Fibroblast of mammary gland (primary cell): Measurements from ENCODE around the gene PDLIM1.

Source experiments
- DNase-seq: peaks from one replicate; pipeline ENCODE4 v3.0.0-alpha.2; 2010; ENCODE audit warnings: low read depth
- H3K4me3 ChIP-seq: 2 replicates; pipeline ENCODE4 v1.5.1; 2011; ENCODE audit warnings: low read depth, mild to moderate bottlenecking, low read length, moderate library complexity; ENCODE audit not compliant: control insufficient read depth
- TF ChIP-seq, protein P1 (sequence below): conservative IDR thresholded peaks from 2 replicates; pipeline ENCODE4 v1.5.1; 2011; ENCODE audit warnings: low read depth, low read length, inconsistent platforms; ENCODE audit not compliant: control insufficient read depth, insufficient read depth

The PDLIM1 gene

DNA sequence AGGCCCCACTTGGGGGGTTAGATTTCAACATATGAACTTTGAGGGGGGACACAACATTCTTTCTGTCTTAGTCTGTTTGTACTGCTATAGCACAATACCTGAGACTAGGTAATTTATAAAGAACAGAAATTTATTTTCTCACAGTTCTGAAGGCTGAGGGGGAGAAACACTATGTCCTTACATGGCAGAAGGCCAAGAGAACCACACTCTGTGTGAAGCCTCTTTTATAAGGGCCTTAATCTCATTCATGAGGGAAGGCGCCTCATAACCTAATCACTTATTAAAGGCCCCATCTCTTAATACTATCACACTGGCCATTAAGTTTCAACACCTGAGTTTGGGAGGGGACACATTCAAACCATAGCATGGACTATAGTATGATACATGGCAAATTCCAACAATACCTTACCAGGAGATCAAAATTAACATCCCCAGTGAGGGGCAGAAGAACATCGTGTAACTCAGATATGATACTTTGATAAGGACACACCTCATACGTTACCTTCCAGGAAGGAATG lies 9.3 kb upstream of the PDLIM1 start:
- TF ChIP-seq, protein P1, sequence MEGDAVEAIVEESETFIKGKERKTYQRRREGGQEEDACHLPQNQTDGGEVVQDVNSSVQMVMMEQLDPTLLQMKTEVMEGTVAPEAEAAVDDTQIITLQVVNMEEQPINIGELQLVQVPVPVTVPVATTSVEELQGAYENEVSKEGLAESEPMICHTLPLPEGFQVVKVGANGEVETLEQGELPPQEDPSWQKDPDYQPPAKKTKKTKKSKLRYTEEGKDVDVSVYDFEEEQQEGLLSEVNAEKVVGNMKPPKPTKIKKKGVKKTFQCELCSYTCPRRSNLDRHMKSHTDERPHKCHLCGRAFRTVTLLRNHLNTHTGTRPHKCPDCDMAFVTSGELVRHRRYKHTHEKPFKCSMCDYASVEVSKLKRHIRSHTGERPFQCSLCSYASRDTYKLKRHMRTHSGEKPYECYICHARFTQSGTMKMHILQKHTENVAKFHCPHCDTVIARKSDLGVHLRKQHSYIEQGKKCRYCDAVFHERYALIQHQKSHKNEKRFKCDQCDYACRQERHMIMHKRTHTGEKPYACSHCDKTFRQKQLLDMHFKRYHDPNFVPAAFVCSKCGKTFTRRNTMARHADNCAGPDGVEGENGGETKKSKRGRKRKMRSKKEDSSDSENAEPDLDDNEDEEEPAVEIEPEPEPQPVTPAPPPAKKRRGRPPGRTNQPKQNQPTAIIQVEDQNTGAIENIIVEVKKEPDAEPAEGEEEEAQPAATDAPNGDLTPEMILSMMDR, result no peak
- DNase-seq, result no peak
- H3K4me3 ChIP-seq, result no peak overlapping the region

DNA sequence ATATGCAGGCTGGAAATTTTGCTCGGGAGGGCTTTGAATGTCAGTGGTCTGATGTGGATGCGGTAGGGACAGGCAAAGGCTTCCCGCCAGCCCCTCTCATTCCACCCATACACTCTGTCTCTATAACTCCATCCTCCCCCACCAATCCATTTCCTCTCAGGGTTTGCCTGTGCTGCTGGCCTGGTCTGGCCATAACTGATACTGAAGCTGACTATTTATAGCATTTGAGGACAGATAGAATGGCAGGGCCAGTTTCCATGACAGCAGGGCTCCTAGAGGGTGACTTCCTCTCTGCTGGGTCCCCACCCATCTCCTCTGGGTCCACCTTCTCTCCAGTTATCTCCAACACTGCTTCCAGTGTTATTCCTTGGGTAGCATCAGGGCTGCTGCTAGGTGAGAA lies 6.6 kb upstream of the PDLIM1 start:
- TF ChIP-seq, protein P1, result no peak
- no peak overlapping the region for H3K4me3 ChIP-seq
- no peak for DNase-seq

DNA sequence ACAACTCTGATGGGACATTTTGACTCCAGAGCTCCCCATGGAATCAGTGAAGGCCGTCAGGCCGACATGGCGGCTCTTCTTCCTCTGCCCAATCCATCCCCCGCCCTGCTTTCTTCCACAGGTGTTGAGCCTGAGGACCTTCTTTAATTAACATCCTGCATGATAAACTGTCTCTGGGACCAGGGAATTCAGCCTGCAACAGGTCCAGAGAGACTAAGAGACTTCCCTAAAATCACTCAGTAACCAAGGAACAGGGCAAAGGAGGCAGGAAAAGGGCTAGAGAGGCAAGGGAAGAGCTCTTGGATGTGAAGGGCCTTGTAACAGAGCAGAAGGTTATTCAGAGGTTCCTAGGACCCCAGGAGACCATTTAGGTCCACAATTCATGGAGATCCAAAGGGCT lies 6.0 kb upstream of the PDLIM1 start:
- no peak overlapping the region for H3K4me3 ChIP-seq

DNA sequence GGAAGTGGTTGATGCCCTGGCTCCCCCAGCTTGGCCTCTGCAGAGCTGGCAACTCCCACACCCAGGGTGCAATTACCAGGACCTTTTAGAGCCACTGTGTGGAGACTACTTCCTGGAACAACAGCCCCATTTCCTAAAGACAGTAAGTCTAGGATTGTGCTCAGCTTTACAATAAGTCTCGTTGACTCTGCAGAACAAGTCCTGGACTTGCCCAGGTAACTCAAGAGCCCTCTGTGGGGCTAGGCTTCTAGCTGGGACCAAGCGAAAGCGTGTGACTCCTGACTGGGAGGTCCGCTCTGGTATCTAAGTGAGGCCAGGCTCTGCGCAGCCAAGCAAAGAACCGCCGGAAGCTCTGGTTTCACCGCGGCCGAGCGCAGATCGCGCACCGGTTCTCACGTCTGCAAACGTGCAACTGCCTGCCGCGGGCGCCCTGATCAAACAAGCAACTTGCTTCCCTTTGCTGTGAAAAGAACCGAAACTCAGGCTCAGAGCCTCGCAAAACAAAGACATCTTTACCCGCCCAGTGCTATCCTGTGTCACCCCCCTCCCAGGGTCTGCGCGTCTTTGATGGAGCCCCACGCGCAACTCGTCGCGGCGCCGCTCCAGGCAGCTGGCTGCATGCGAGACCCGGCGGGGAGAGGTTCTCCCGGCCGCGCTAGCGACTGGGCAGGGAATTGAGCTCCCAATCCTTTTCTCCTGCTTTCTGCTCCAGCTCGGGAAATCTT lies 4.4 kb upstream of the PDLIM1 start:
- DNase-seq, result peak; percentile 38
- TF ChIP-seq, protein P1, result no peak

More for the DNA sequence above, 6.0 kb upstream of the PDLIM1 start:
- no peak for DNase-seq
- TF ChIP-seq, protein P1, result no peak

DNA sequence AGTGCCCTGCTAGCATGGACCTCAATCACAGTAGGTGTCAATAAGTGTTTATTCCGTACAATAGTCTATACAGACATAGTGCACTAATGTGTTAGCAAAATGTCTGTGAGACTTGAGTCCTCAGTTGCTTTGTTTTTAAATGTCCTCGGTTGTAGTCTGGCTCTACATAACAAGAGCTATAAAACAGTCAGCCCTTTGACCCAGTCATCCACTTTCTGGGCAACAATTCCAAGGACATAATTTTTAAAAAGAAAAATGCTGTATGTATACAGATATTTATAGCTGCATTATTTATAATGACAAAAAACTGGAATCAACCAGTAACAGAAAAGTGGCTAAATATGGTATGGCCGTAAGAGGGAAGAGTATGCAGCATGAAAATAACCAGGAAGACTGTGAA lies 2.8 kb upstream of the PDLIM1 start:
- TF ChIP-seq, protein P1, result no peak
- DNase-seq, result no peak

More for the DNA sequence above, 4.4 kb upstream of the PDLIM1 start:
- peak overlapping the region; percentile 37 for H3K4me3 ChIP-seq

DNA sequence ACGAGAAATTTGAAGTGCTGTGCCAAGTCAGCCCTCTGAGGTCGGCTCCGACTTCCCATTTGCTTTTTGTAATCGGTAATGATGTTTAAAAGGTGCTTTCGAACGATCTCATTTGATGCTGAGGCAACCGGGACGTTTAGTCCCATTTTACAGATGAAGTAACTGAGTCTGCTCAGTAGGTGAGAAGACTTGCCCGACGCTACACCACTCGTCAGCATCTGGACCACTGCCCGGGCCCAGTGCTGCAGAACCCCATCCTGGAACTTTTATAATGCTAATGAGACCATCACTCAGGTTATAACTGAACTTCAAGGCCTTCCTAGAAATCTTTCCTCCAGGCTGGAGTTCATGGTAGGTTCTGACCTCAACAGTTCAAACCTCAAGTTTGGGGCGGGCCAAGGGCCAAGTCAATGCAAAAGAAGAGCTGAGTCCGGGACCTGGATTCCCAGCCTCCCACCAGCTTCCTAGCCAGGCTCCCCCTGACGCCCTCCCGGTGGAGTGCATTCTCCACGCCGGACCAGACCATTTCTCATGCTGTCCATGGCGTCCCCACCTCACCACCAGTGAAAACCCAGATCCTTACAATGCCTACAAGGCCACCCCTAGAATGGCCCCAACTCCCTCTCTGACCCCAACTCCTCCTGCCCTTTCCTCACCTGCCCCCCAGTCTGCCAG lies 699 bp upstream of the PDLIM1 start:
- TF ChIP-seq, protein P1, result no peak
- H3K4me3 ChIP-seq, result peak overlapping the region; percentile 46
- DNase-seq, result no peak

More for the DNA sequence above, 2.8 kb upstream of the PDLIM1 start:
- H3K4me3 ChIP-seq, result no peak overlapping the region
